Hypothalamus (tissue), 51 donors: ENCODE data around the gene CLDN1.
A peak's percentile ranks its signal among the peaks of the same experiment; 100 is the strongest.
"Not testable (repeated sequence)": the region's sequence is repeated elsewhere in the genome, so short reads cannot be mapped to it uniquely, and the experiment has no call there.

Source experiments
- DNase-seq, 51 donors: peaks; one replicate each; lab custom pipeline; 2025; lab: John Stamatoyannopoulos, UW

CLDN1 gene

GRCh38 chr3:190301591-190301990 lies 20.7 kb downstream of the CLDN1 start:
- DNase-seq = no peak

- no peak for DNase-seq
Measured at GRCh38 chr3:190299969-190300368, 22.3 kb downstream of the CLDN1 start.

GRCh38 chr3:190294030-190294429 lies 28.2 kb downstream of the CLDN1 start:
- no peak for DNase-seq

GRCh38 chr3:190293621-190294020 lies 28.6 kb downstream of the CLDN1 start:
- no peak for DNase-seq

GRCh38 chr3:190291994-190292584 lies 30.2 kb downstream of the CLDN1 start:
- no peak for DNase-seq

- no peak for DNase-seq
Measured at GRCh38 chr3:190289989-190290388, 32.3 kb downstream of the CLDN1 start.

- DNase-seq = no peak
Measured at GRCh38 chr3:190288836-190289235, 33.4 kb downstream of the CLDN1 start.

GRCh38 chr3:190286014-190286413 lies 36.2 kb downstream of the CLDN1 start:
- no peak for DNase-seq

GRCh38 chr3:190281308-190282051 lies 40.8 kb downstream of the CLDN1 start:
- no peak for DNase-seq

- DNase-seq = peak in 2 of 51 donors; percentile 2 to 3
Measured at GRCh38 chr3:190279690-190280089, 42.6 kb downstream of the CLDN1 start.

GRCh38 chr3:190272747-190273146 lies 49.5 kb downstream of the CLDN1 start:
- DNase-seq = no peak

GRCh38 chr3:190269101-190269500 lies 53.1 kb downstream of the CLDN1 start:
- no peak for DNase-seq

GRCh38 chr3:190267464-190267863 lies 54.8 kb downstream of the CLDN1 start:
- DNase-seq = not testable (repeated sequence)

- DNase-seq = no peak
Measured at GRCh38 chr3:190266913-190267290, 55.3 kb downstream of the CLDN1 start.

GRCh38 chr3:190266265-190266912 lies 55.9 kb downstream of the CLDN1 start:
- no peak for DNase-seq

- DNase-seq = no peak
Measured at GRCh38 chr3:190265796-190266195, 56.5 kb downstream of the CLDN1 start.

- DNase-seq = no peak
Measured at GRCh38 chr3:190265126-190265525, 57.1 kb downstream of the CLDN1 start.

GRCh38 chr3:190261740-190262139 lies 60.5 kb downstream of the CLDN1 start:
- DNase-seq = no peak

GRCh38 chr3:190261015-190261414 lies 61.2 kb downstream of the CLDN1 start:
- DNase-seq = no peak

GRCh38 chr3:190260301-190260700 lies 61.9 kb downstream of the CLDN1 start:
- DNase-seq = no peak

GRCh38 chr3:190258634-190259033 lies 63.6 kb downstream of the CLDN1 start:
- peak in 18 of 51 donors; percentile 0 to 39 (median 12) for DNase-seq
